GM21528 (cell line): ENCODE results near the gene MARK3.

Source experiments
- ATAC-seq: cut with Tn5 transposase; IDR thresholded peaks from one replicate; pipeline ENCODE4 v1.9.1; 2021; ENCODE audit warnings: mild to moderate bottlenecking, moderate library complexity; ENCODE audit not compliant: unreplicated experiment, low FRiP score

Gene MARK3

GRCh38 chr14:103430358-103430757 lies 45.1 kb downstream of the MARK3 start:
- no peak for ATAC-seq

- no peak for ATAC-seq
Measured at GRCh38 chr14:103432627-103433026, 47.4 kb downstream of the MARK3 start.

- ATAC-seq = no peak
Measured at GRCh38 chr14:103433916-103434563, 48.8 kb downstream of the MARK3 start.

GRCh38 chr14:103434868-103435442 lies 49.7 kb downstream of the MARK3 start:
- ATAC-seq = no peak

- ATAC-seq = no peak
Measured at GRCh38 chr14:103436533-103436932, 51.3 kb downstream of the MARK3 start.

- no peak for ATAC-seq
Measured at GRCh38 chr14:103442288-103442687, 57.1 kb downstream of the MARK3 start.

GRCh38 chr14:103443111-103443510 lies 57.9 kb downstream of the MARK3 start:
- ATAC-seq = no peak

GRCh38 chr14:103444837-103445524 lies 59.8 kb downstream of the MARK3 start:
- no peak for ATAC-seq

GRCh38 chr14:103445806-103446205 lies 60.6 kb downstream of the MARK3 start:
- no peak for ATAC-seq

GRCh38 chr14:103448097-103448496 lies 62.9 kb downstream of the MARK3 start:
- ATAC-seq = no peak

- ATAC-seq = no peak
Measured at GRCh38 chr14:103449634-103450161, 64.5 kb downstream of the MARK3 start.

- ATAC-seq = no peak
Measured at GRCh38 chr14:103450416-103450815, 65.2 kb downstream of the MARK3 start.

GRCh38 chr14:103451401-103451800 lies 66.2 kb downstream of the MARK3 start:
- no peak for ATAC-seq

GRCh38 chr14:103453791-103454190 lies 68.6 kb downstream of the MARK3 start:
- ATAC-seq = no peak

GRCh38 chr14:103456167-103456835 lies 71.1 kb downstream of the MARK3 start:
- no peak for ATAC-seq

GRCh38 chr14:103460415-103460814 lies 75.2 kb downstream of the MARK3 start:
- ATAC-seq = no peak

- no peak for ATAC-seq
Measured at GRCh38 chr14:103463149-103463548, 77.9 kb downstream of the MARK3 start.

GRCh38 chr14:103463851-103464250 lies 78.6 kb downstream of the MARK3 start:
- ATAC-seq = no peak

GRCh38 chr14:103472939-103473338 lies 87.7 kb downstream of the MARK3 start:
- ATAC-seq = no peak

GRCh38 chr14:103474893-103475292 lies 89.7 kb downstream of the MARK3 start:
- no peak for ATAC-seq

- no peak for ATAC-seq
Measured at GRCh38 chr14:103476065-103476464, 90.8 kb downstream of the MARK3 start.
